Esophagus squamous epithelium (tissue), 5 donors: ENCODE results near the gene AHRR. TPM values are rescaled to one million over a fixed set of nuclear protein-coding genes. Genes with fewer than 3 reads are reported as not detected.
"Not testable (repeated sequence)": the region's sequence is repeated elsewhere in the genome, so short reads cannot be mapped to it uniquely, and the experiment has no call there.

ENCODE experiments used
- DNase-seq: peaks from one replicate; lab custom pipeline; 2025; lab: John Stamatoyannopoulos, UW
- H3K27ac ChIP-seq, 4 donors: fragments of 200-600 bp; sonication (generic); one replicate each; pipeline ENCODE4 v1.5.1; 2016 to 2019; ENCODE audit warnings: mild to moderate bottlenecking in 1 of 4
- H3K27me3 ChIP-seq, 4 donors: fragments of 200-600 bp; sonication (generic); 1 replicate in 3 of 4; 2 replicates in 1 of 4; pipeline versions ENCODE4 v1.5.1 to v1.6.0; 2017 to 2021; ENCODE audit warnings: antibody characterized with exemption in 1 of 4
- H3K36me3 ChIP-seq, 3 donors: fragments of 200-600 bp; sonication (generic); one replicate each; pipeline ENCODE4 v1.5.1; 2016 to 2019
- H3K4me1 ChIP-seq, 3 donors: fragments of 200-600 bp; sonication (generic); one replicate each; pipeline ENCODE4 v1.5.1; 2017 to 2019
- H3K4me3 ChIP-seq, 4 donors: fragments of 200-600 bp; sonication (generic); 1 replicate in 3 of 4; 2 replicates in 1 of 4; pipeline ENCODE4 v1.5.1; 2016 to 2019; ENCODE audit warnings: mild to moderate bottlenecking in 2 of 4, moderate library complexity in 1 of 4
- H3K9me3 ChIP-seq, 3 donors: fragments of 200-600 bp; sonication (generic); one replicate each; pipeline ENCODE4 v1.5.1; 2016 to 2019
- POLR2A ChIP-seq, 4 donors: fragments of 450-650 bp; IDR thresholded peaks; one replicate each; pipeline ENCODE4 v1.6.1; 2017; ENCODE audit warnings: antibody characterized with exemption in 4 of 4, mild to moderate bottlenecking in 4 of 4, moderate library complexity in 3 of 4
- WGBS, 2 donors: methylation state at CpG; one replicate each; pipeline ENCODE4 v1.1.5; 2018; 5-methylcytosine and 5-hydroxymethylcytosine counted together
- intact Hi-C: fragments of 100-400 bp; cut with DNase I; formaldehyde crosslinking; loops from one replicate; pipeline ENCODE4 v1.15.0; 2022
- total RNA-seq, 4 donors: library from RNA; depleted of rRNA; stranded (reverse); fragments of >200 nt; gene quantifications; one replicate each; pipeline ENCODE4 v1.1.0, GENCODE V29; 2016
- TF ChIP-seq, protein P1 (sequence below), 6 experiments: fragments of 450-650 bp in 4 of 6; fragments of 200-600 bp in 2 of 6; sonication (generic) in 2 of 6; IDR thresholded peaks; one replicate each; pipeline ENCODE4 v1.5.1; 2016 to 2019; ENCODE audit warnings: antibody characterized with exemption in 6 of 6, mild to moderate bottlenecking in 4 of 6, moderate library complexity in 4 of 6
- donor health status: DM: yes; HTN: yes; CAD: no.

AHRR gene
- total RNA-seq, 4 donors from 2014 or later = 0.66 to 1.5 (median 1.1) TPM

DNA sequence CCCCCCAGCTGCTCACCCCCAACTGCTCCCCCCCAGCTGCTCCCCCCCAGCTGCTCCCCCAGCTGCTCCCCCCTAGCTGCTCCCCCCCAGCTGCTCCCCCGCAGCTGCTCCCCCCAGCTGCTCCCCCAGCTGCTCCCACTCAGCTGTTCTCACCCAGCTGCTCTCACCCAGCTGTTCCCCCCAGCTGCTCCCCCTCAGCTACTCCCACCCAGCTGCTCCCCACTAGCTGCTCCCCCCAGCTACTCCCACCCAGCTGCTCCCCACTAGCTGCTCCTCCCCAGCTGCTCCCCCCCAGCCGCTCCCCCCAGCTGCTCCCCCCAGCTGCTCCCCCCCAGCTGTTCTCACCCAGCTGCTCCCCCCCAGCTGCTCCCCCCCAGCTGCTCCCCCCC, 22.8 kb upstream of the AHRR start:
- Histone ChIP-seq H3K27me3 (no peaks in the 10 kb centered on the region), H3K4me1 (peaks cover 0 to 4% (median 0%) of the 10 kb centered on the region in 3 donors), H3K27ac (no peak overlapping the region), H3K4me3 (no peak overlapping the region), H3K9me3 (no peaks in the 10 kb centered on the region), H3K36me3 (peaks cover 0 to 22% (median 0%) of the 10 kb centered on the region in 3 donors)
- TF ChIP-seq, protein P1, sequence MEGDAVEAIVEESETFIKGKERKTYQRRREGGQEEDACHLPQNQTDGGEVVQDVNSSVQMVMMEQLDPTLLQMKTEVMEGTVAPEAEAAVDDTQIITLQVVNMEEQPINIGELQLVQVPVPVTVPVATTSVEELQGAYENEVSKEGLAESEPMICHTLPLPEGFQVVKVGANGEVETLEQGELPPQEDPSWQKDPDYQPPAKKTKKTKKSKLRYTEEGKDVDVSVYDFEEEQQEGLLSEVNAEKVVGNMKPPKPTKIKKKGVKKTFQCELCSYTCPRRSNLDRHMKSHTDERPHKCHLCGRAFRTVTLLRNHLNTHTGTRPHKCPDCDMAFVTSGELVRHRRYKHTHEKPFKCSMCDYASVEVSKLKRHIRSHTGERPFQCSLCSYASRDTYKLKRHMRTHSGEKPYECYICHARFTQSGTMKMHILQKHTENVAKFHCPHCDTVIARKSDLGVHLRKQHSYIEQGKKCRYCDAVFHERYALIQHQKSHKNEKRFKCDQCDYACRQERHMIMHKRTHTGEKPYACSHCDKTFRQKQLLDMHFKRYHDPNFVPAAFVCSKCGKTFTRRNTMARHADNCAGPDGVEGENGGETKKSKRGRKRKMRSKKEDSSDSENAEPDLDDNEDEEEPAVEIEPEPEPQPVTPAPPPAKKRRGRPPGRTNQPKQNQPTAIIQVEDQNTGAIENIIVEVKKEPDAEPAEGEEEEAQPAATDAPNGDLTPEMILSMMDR (IDR thresholded peaks at IDR 0.05) = no peak
- no peak for TF ChIP-seq POLR2A (IDR thresholded peaks at IDR 0.05)
- no peak for DNase-seq
- intact Hi-C loops = no loop called here
- WGBS, 2 donors = no CpG with 5 or more reads among the region's 2 CpGs

DNA sequence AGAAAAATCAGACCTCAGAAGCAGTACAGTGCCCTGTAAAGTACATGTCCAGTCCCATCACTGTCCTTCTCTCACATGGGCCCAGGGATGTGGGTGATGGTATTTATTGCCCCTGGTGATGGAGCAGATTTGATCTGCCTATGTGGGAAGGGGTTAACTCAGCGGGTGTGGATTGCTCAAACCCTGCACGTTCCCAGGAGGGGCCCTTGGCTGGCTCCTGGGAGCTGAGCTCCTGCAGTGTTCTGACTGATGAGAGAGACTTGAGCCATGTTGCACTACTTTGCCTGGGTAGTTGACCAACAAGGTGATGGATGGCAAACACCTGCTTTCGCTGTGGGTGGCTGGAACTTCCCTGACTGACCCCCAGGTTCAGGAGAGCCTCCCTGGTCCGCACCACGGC, 21.6 kb upstream of the AHRR start:
- H3K9me3 ChIP-seq, H3K27me3 ChIP-seq, intact Hi-C loops, H3K27ac ChIP-seq, H3K4me1 ChIP-seq, DNase-seq, H3K4me3 ChIP-seq: not testable (repeated sequence)
- H3K36me3 ChIP-seq = peaks cover 0 to 15% (median 0%) of the 10 kb centered on the region in 3 donors
- WGBS, 2 donors = no CpG with 5 or more reads among the region's 5 CpGs

DNA sequence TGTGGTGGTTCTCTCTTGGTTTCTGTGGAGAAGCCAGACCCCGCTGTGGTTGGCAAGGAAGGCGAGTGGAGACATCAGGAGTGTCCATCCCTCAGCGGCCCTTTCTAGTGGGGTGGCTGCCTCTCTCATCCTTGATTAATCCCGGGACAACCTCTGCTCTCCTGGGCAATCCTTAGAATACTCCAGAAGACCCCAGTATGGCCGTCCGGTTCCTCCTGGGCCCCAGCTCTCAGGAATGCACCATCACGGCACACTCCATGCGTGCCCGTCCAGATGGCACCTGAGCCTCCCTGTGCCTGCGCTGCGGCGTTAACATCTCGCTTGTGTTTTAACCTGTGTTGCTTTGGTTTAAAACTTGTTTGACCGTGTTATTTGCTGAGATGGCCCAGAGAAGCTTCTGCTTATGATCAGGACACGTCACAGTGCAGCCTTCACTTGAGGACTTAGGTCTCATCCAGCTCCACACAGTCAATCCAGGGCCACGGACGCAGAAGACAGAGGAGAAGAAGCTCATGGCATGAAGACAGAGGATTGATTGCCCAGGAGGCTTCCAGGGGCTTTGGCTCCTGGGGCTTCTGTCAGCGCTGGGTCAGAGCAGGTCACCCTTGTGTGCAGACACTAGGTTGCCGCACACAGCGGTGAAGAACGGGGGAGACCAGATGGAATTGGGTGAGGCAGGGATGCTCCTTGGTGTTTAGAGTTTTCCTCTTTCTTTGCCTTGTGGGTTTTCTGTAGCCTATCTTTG, 20.7 kb upstream of the AHRR start:
- H3K4me1 ChIP-seq, H3K9me3 ChIP-seq, H3K4me3 ChIP-seq, DNase-seq, H3K27me3 ChIP-seq, intact Hi-C loops, H3K27ac ChIP-seq: not testable (repeated sequence)
- peaks cover 0 to 24% (median 0%) of the 10 kb centered on the region in 3 donors for H3K36me3 ChIP-seq
- WGBS, 2 donors = 97 to 100% methylated on average over 6 to 16 of the region's 21 CpGs

DNA sequence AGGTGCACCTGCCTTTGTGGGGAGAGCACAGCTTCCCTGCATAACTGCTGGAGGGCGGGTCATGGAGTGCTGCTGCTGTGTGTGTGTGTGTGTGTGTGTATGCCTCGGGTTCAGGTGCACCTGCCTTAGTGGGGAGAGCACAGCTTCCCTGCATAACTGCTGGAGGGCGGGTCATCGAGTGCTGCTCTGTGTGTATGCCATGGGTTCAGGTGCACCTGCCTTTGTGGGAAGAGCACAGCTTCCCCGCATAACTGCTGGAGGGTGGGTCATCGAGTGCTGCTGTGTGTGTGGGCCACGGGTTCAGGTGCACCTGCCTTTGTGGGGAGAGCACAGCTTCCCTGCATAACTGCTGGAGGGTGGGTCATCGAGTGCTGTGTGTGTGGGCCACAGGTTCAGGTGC, 19.1 kb upstream of the AHRR start:
- H3K9me3 ChIP-seq, H3K4me1 ChIP-seq, intact Hi-C loops, H3K4me3 ChIP-seq, H3K27me3 ChIP-seq, H3K27ac ChIP-seq, DNase-seq: not testable (repeated sequence)
- H3K36me3 ChIP-seq = peaks cover 0 to 39% (median 0%) of the 10 kb centered on the region in 3 donors
- WGBS, 2 donors = 80% methylated on average over 2 of the region's 8 CpGs; no CpG with 5 or more reads in 1 of the 2 donors

DNA sequence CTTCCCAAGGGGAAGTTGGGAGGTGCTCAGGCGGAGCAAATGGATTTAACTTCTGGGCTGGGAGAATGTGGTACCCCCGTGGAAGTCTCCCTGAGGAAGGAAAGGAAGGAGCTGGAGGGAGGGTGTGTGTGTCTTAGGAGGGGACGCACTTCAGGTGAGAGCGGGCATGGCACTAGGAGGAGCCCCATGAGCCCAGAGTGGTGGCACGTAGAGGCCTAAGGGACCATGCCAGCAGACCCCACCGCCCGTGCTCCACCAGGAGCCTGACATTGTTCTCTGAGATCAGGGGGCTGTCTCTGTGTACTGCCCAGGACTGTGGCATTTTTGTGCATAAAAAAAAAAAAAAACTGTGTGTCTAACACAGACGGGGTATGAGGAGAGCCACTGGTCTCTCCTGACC, 18.5 kb upstream of the AHRR start:
- no peaks in the 10 kb centered on the region for H3K9me3 ChIP-seq
- peaks cover 0 to 4% (median 0%) of the 10 kb centered on the region in 3 donors for H3K4me1 ChIP-seq
- WGBS, 2 donors = 80 to 82% methylated on average over 7 to 8 of the region's 8 CpGs
- H3K4me3 ChIP-seq = no peak overlapping the region
- intact Hi-C loops = no loop called here
- no peaks in the 10 kb centered on the region for H3K27me3 ChIP-seq
- H3K36me3 ChIP-seq = peaks cover 0 to 45% (median 3%) of the 10 kb centered on the region in 3 donors
- TF ChIP-seq POLR2A (IDR thresholded peaks at IDR 0.05) = no peak
- TF ChIP-seq, protein P1 (IDR thresholded peaks at IDR 0.05) = no peak
- no peak overlapping the region for H3K27ac ChIP-seq
- DNase-seq = no peak

DNA sequence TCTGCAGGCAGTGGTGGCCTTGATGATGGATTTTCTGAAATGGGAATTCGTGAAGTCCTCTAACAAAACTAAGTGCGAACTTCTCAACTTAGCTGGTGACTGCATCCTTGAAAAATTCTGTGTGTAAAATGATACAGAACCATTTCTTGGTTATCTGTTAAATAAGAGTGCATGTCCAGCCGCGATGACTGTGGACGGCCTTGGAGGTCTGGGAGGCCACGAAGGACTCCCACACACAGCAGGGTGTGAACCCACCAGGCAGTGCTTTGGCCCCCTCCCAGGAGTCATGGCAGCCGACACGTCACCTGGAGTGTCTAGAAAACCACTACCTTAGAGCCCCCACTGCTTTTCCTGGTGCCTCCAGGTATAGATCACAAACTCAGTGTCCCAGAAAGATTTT, 17.8 kb upstream of the AHRR start:
- H3K4me3 ChIP-seq, H3K27ac ChIP-seq, H3K9me3 ChIP-seq, intact Hi-C loops, H3K4me1 ChIP-seq, DNase-seq, H3K27me3 ChIP-seq: not testable (repeated sequence)
- peaks cover 0 to 52% (median 4%) of the 10 kb centered on the region in 3 donors for H3K36me3 ChIP-seq
- WGBS, 2 donors = 89 to 100% methylated on average over 1 to 5 of the region's 8 CpGs

DNA sequence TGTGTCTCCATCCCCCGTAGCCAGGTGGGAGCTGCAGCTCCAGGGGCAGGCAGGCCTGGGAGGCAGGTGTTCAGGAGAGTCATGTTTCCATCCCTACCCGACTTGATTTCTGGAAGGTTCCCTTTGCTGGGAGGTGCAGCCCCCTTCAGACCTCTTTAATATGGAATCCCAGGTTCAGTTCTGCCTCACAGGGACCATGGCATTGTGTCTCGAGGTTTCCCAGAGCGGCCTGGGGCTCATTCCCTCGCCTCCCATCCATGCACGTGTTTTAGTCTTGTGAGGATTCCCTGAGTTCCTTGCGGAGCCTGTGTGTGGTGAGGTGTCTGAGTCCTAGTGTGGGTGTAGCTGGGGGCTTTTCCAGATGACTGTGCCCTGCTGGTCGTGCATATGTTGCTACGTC, 16.5 kb upstream of the AHRR start:
- H3K36me3 ChIP-seq = peaks cover 0 to 65% (median 4%) of the 10 kb centered on the region in 3 donors
- H3K4me1 ChIP-seq = peaks cover 0 to 9% (median 0%) of the 10 kb centered on the region in 3 donors
- TF ChIP-seq, protein P1 (IDR thresholded peaks at IDR 0.05) = no peak
- no peak for TF ChIP-seq POLR2A (IDR thresholded peaks at IDR 0.05)
- intact Hi-C loops = no loop called here
- H3K27ac ChIP-seq = no peak overlapping the region
- H3K27me3 ChIP-seq = no peaks in the 10 kb centered on the region
- no peak for DNase-seq
- 74 to 88% methylated on average over 3 to 8 of the region's 9 CpGs for WGBS, 2 donors
- no peak overlapping the region for H3K4me3 ChIP-seq
- H3K9me3 ChIP-seq = no peaks in the 10 kb centered on the region
